Liver (tissue), 9 donors: Measurements from ENCODE around the gene NKAPL. TPM values are rescaled to one million over a fixed set of nuclear protein-coding genes. Genes with fewer than 3 reads are reported as not detected.

Experiments
- DNase-seq: peaks from one replicate; pipeline ENCODE4 v3.0.0-alpha.2; 2017; ENCODE audit warnings: low spot score
- H3K27ac ChIP-seq, 2 donors: one replicate each; pipeline ENCODE4 v1.7.0; 2013; ENCODE audit warnings: inconsistent platforms in 2 of 2, low read length in 2 of 2, control low read depth in 1 of 2, low read depth in 1 of 2, mild to moderate bottlenecking in 1 of 2
- H3K27me3 ChIP-seq, 4 donors: one replicate each; pipeline versions ENCODE4 v1.6.1 to v1.7.0; 2013; ENCODE audit warnings: low read length in 3 of 4, inconsistent platforms in 1 of 4, mild to moderate bottlenecking in 1 of 4, moderate library complexity in 1 of 4; ENCODE audit not compliant: control insufficient read depth in 4 of 4, insufficient read depth in 4 of 4
- H3K36me3 ChIP-seq, 4 donors: one replicate each; pipeline versions ENCODE4 v1.6.1 to v1.7.0; 2013; ENCODE audit warnings: low read length in 3 of 4, mild to moderate bottlenecking in 3 of 4, low read depth in 1 of 4, moderate library complexity in 1 of 4; ENCODE audit not compliant: control insufficient read depth in 4 of 4, insufficient read depth in 3 of 4
- H3K4me1 ChIP-seq, 4 donors: one replicate each; pipeline versions ENCODE4 v1.6.1 to v1.7.0; 2013; ENCODE audit warnings: low read length in 3 of 4, mild to moderate bottlenecking in 3 of 4, moderate library complexity in 1 of 4; ENCODE audit not compliant: control insufficient read depth in 4 of 4, insufficient read depth in 4 of 4
- H3K4me3 ChIP-seq, 3 donors: one replicate each; pipeline versions ENCODE4 v1.6.1 to v1.7.0; 2013; ENCODE audit warnings: low read length in 3 of 3, control low read depth in 1 of 3, low read depth in 1 of 3, mild to moderate bottlenecking in 1 of 3
- H3K9ac ChIP-seq, 2 donors: one replicate each; pipeline ENCODE4 v1.7.0; 2013; ENCODE audit warnings: low read length in 2 of 2, mild to moderate bottlenecking in 2 of 2, moderate library complexity in 2 of 2, control low read depth in 1 of 2, low read depth in 1 of 2
- H3K9me3 ChIP-seq, 4 donors: one replicate each; pipeline versions ENCODE4 v1.6.1 to v1.7.0; 2013; ENCODE audit warnings: low read length in 3 of 4; ENCODE audit not compliant: control insufficient read depth in 4 of 4
- CTCF ChIP-seq: fragments of 150-350 bp; IDR thresholded peaks from 2 replicates; pipeline ENCODE4 v1.5.1; 2017; ENCODE audit warnings: improper control_type of control experiment, low read depth, low read length; ENCODE audit not compliant: missing input control
- EGR1 ChIP-seq, 2 donors: IDR thresholded peaks; 2 replicates each; pipeline ENCODE4 v1.6.1; 2016 to 2018; ENCODE audit warnings: antibody characterized with exemption in 2 of 2, low read depth in 2 of 2
- FOXA1 ChIP-seq: IDR thresholded peaks from 2 replicates; pipeline ENCODE4 v1.6.1; 2016; ENCODE audit warnings: antibody characterized with exemption
- FOXA2 ChIP-seq: IDR thresholded peaks from 2 replicates; pipeline ENCODE4 v1.6.1; 2016; ENCODE audit warnings: antibody characterized with exemption
- GABPA ChIP-seq, 2 donors: IDR thresholded peaks in 1 of 2; conservative IDR thresholded peaks in 1 of 2; 2 replicates each; pipeline ENCODE4 v1.6.1; 2016; ENCODE audit warnings: antibody characterized with exemption in 2 of 2, mild to moderate bottlenecking in 1 of 2, moderate library complexity in 1 of 2
- HNF4A ChIP-seq, 2 donors: conservative IDR thresholded peaks; 2 replicates each; pipeline ENCODE4 v1.6.1; 2016; ENCODE audit warnings: antibody characterized with exemption in 2 of 2, mild to moderate bottlenecking in 2 of 2
- HNF4G ChIP-seq: IDR thresholded peaks from 2 replicates; pipeline ENCODE4 v1.6.1; 2016; ENCODE audit warnings: antibody characterized with exemption
- JUND ChIP-seq, 2 donors: IDR thresholded peaks; 2 replicates each; pipeline ENCODE4 v1.6.1; 2016; ENCODE audit warnings: antibody characterized with exemption in 2 of 2
- RAD21 ChIP-seq, 2 donors: IDR thresholded peaks; 2 replicates each; pipeline ENCODE4 v1.6.1; 2016; ENCODE audit warnings: antibody characterized with exemption in 2 of 2, mild to moderate bottlenecking in 2 of 2
- RXRA ChIP-seq, 2 donors: IDR thresholded peaks; 2 replicates each; pipeline ENCODE4 v1.6.1; 2017 to 2018; ENCODE audit warnings: antibody characterized with exemption in 2 of 2, mild to moderate bottlenecking in 1 of 2
- SP1 ChIP-seq: IDR thresholded peaks from 2 replicates; pipeline ENCODE4 v1.6.1; 2018; ENCODE audit warnings: antibody characterized with exemption, mild to moderate bottlenecking
- TAF1 ChIP-seq: conservative IDR thresholded peaks from 2 replicates; pipeline ENCODE4 v1.6.1; 2016; ENCODE audit warnings: antibody characterized with exemption, mild to moderate bottlenecking
- YY1 ChIP-seq: IDR thresholded peaks from 2 replicates; pipeline ENCODE4 v1.6.1; 2016; ENCODE audit warnings: antibody characterized with exemption, mild to moderate bottlenecking
- ZBTB33 ChIP-seq: IDR thresholded peaks from 2 replicates; pipeline ENCODE4 v1.6.1; 2016; ENCODE audit warnings: antibody characterized with exemption
- WGBS: extraction: QIAGEN DNeasy Blood & Tissue Kit; methylation state at CpG from one replicate; pipeline ENCODE4 v1.1.7; 2013; 5-methylcytosine and 5-hydroxymethylcytosine counted together
- polyA plus RNA-seq, 2 donors: library from polyadenylated mRNA; stranded (reverse) in 1 of 2; unstranded in 1 of 2; fragments of 200-250 nt in 1 of 2; fragments of >200 nt in 1 of 2; fragmentation: Nextera tagmentation in 1 of 2; extraction: Ambion mirVana in 1 of 2; gene quantifications; one replicate each; pipeline versions ENCODE4 v1.2.1 to v1.2.3, GENCODE V29; 2013 to 2015
- total RNA-seq, 2 donors: library from RNA; depleted of rRNA; stranded (reverse); fragments of >200 nt; gene quantifications; one replicate each; pipeline ENCODE4 v1.2.3, GENCODE V29; 2014
- TF ChIP-seq, protein P1 (sequence below): IDR thresholded peaks from 2 replicates; pipeline ENCODE4 v1.6.1; 2016; ENCODE audit warnings: antibody characterized with exemption
- TF ChIP-seq, protein P2 (sequence below): IDR thresholded peaks from 2 replicates; pipeline ENCODE4 v1.6.1; 2016; ENCODE audit warnings: antibody characterized with exemption
- donor health status: healthy.
- donor health status: healthy.
- donor health status: healthy.
- donor health status: healthy.
- donor health status: healthy.

NKAPL gene
- total and polyA plus RNA-seq, 4 donors: 0.22 to 0.61 (median 0.57) TPM

DNA sequence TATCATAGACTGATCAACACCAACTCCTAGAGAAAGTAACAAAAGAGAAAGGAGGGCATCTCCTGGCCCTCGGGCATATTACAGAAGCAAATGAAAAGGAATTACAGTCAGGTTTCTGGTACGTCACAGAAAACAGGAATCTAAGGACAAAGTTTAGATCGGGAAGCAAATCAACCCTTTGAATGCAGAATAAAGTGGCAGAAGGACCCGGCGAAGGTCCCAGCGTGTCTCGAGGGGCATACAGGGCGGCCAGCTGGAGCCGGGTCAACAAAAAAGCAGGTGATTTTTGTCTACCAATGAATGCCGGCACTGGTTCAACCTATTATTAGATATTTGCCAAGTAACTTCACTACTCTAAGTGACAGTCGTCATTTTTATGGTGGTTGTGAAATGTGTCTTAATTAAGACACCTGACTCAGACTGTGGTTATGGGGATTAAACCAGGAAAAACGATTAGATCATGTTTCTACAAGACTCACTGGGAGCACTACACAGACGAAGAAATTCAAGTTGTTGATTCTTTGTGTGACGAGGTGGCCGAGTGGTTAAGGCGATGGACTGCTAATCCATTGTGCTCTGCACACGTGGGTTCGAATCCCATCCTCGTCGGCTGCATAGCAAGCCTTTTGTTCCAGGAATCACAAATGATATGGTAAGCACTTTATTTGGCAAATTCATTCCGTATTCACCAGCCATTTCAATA, 46.4 kb upstream of the NKAPL start:
- Histone ChIP-seq H3K27me3 (peaks cover 2 to 38% (median 22%) of the 10 kb centered on the region in 4 donors), H3K4me3 (peak overlapping the region in 1 of 3 donors; percentile 21), H3K4me1 (peaks cover 0 to 4% (median 1%) of the 10 kb centered on the region in 4 donors), H3K9me3 (peaks cover 5 to 12% (median 8%) of the 10 kb centered on the region in 4 donors), H3K36me3 (no peaks in the 10 kb centered on the region), H3K9ac (no peak overlapping the region), H3K27ac (no peak overlapping the region)
- no peak for TF ChIP-seq EGR1 (IDR thresholded peaks at IDR 0.05; ENCODE audit: low read depth in 2 of 2)
- TF ChIP-seq, protein P1, sequence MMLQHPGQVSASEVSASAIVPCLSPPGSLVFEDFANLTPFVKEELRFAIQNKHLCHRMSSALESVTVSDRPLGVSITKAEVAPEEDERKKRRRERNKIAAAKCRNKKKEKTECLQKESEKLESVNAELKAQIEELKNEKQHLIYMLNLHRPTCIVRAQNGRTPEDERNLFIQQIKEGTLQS: peak; percentile 52
- 2% methylated on average over 21 of the region's 21 CpGs for WGBS
- DNase-seq: peak; percentile 54

GRCh38 chr6:28213213-28213523, 45.9 kb upstream of the NKAPL start:
- no peak overlapping the region for H3K9ac ChIP-seq
- H3K4me1 ChIP-seq: peaks cover 0 to 3% (median under 1%) of the 10 kb centered on the region in 4 donors
- no peak for TF ChIP-seq HNF4A (conservative IDR thresholded peaks at IDR 0.05)
- no peak for TF ChIP-seq RAD21 (IDR thresholded peaks at IDR 0.05)
- TF ChIP-seq, protein P2, sequence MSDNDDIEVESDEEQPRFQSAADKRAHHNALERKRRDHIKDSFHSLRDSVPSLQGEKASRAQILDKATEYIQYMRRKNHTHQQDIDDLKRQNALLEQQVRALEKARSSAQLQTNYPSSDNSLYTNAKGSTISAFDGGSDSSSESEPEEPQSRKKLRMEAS: no peak
- no peak for TF ChIP-seq RXRA (IDR thresholded peaks at IDR 0.05)
- TF ChIP-seq HNF4G: no peak
- no peak for TF ChIP-seq CTCF
- no peak for TF ChIP-seq FOXA1
- no peak for TF ChIP-seq YY1
- TF ChIP-seq TAF1: no peak
- TF ChIP-seq FOXA2: no peak
- TF ChIP-seq, protein P1: no peak
- TF ChIP-seq JUND (IDR thresholded peaks at IDR 0.05): no peak
- TF ChIP-seq EGR1 (IDR thresholded peaks at IDR 0.05; ENCODE audit: low read depth in 2 of 2): no peak
- TF ChIP-seq GABPA (IDR thresholded peaks at IDR 0.05 in 1 of 2, conservative IDR thresholded peaks at IDR 0.05 in 1 of 2): no peak
- 27% methylated on average over 2 of the region's 2 CpGs for WGBS
- peaks cover 2 to 33% (median 18%) of the 10 kb centered on the region in 4 donors for H3K27me3 ChIP-seq
- no peak overlapping the region for H3K27ac ChIP-seq
- H3K4me3 ChIP-seq: no peak overlapping the region
- no peak for DNase-seq
- H3K36me3 ChIP-seq: no peaks in the 10 kb centered on the region
- peaks cover 5 to 10% (median 6%) of the 10 kb centered on the region in 4 donors for H3K9me3 ChIP-seq

GRCh38 chr6:28215425-28215824, 43.7 kb upstream of the NKAPL start:
- Histone ChIP-seq H3K27me3 (peaks cover 3 to 16% (median 10%) of the 10 kb centered on the region in 4 donors), H3K27ac (no peak overlapping the region), H3K9me3 (peaks cover 4 to 10% (median 6%) of the 10 kb centered on the region in 4 donors), H3K36me3 (no peaks in the 10 kb centered on the region), H3K4me1 (peaks cover 0 to 4% (median 3%) of the 10 kb centered on the region in 4 donors), H3K9ac (no peak overlapping the region), H3K4me3 (no peak overlapping the region)
- 44% methylated on average over 8 of the region's 8 CpGs for WGBS
- no peak for DNase-seq
- no peak for TF ChIP-seq RXRA (IDR thresholded peaks at IDR 0.05)
- TF ChIP-seq JUND (IDR thresholded peaks at IDR 0.05): no peak
- no peak for TF ChIP-seq GABPA (IDR thresholded peaks at IDR 0.05 in 1 of 2, conservative IDR thresholded peaks at IDR 0.05 in 1 of 2)
- no peak for TF ChIP-seq SP1
- TF ChIP-seq TAF1: no peak
- TF ChIP-seq, protein P1: no peak
- no peak for TF ChIP-seq RAD21 (IDR thresholded peaks at IDR 0.05)
- no peak for TF ChIP-seq HNF4A (conservative IDR thresholded peaks at IDR 0.05)
- TF ChIP-seq, protein P2: no peak
- TF ChIP-seq ZBTB33: no peak
- no peak for TF ChIP-seq EGR1 (IDR thresholded peaks at IDR 0.05; ENCODE audit: low read depth in 2 of 2)
